ENCODE results near the gene RAB44. TPM values are rescaled to one million over a fixed set of nuclear protein-coding genes. Genes with fewer than 3 reads are reported as not detected.

RAB44 gene
- total RNA-seq, 1 experiment from 2014 or later: 0.11 TPM

GRCh38 chr6:36727505-36728021, 29.9 kb downstream of the RAB44 start:
- no peak for ATAC-seq
- no peak overlapping the region for H3K27ac Mint-ChIP-seq
- H3K27me3 Mint-ChIP-seq (ENCODE audit: low read depth): peaks cover 2% of the 10 kb centered on the region; the same call in 1 of the 2 replicates
- no peaks in the 10 kb centered on the region for H3K36me3 Mint-ChIP-seq
- H3K9me3 Mint-ChIP-seq: no peaks in the 10 kb centered on the region
- DNase-seq (ENCODE audit: low spot score): no peak
- ChIA-PET POLR2A (no interaction called here), CTCF (interaction anchor here (1.2 to 1.6 kb wide), 2 partner anchors 55 to 113 kb away, joined by 3 to 6 read pairs; no protein-coding TSS in a partner anchor)
- H3K4me3 Mint-ChIP-seq: no peak overlapping the region
- peaks cover 13% of the 10 kb centered on the region for H3K4me1 Mint-ChIP-seq
- no peak for TF ChIP-seq ARID4B (CRISPR knock-in tag; IDR thresholded peaks at IDR 0.05; ENCODE audit: borderline replicate concordance)

GRCh38 chr6:36728289-36729160, 30.9 kb downstream of the RAB44 start:
- Mint-ChIP-seq H3K4me3 (no peak overlapping the region), H3K36me3 (no peaks in the 10 kb centered on the region), H3K4me1 (peaks cover 13% of the 10 kb centered on the region), H3K27me3 (ENCODE audit: low read depth) (peaks cover 2% of the 10 kb centered on the region; the same call in 1 of the 2 replicates), H3K27ac (no peak overlapping the region), H3K9me3 (no peaks in the 10 kb centered on the region)
- CTCF ChIA-PET: interaction anchor here (1.2 to 1.6 kb wide), 2 partner anchors 54 to 114 kb away, joined by 3 to 6 read pairs; no protein-coding TSS in a partner anchor
- TF ChIP-seq FOXJ3 (CRISPR knock-in tag; IDR thresholded peaks at IDR 0.05; ENCODE audit: borderline replicate concordance) (no peak), PREB (CRISPR knock-in tag; IDR thresholded peaks at IDR 0.05; ENCODE audit: borderline replicate concordance) (no peak), ZNF232 (CRISPR knock-in tag; IDR thresholded peaks at IDR 0.05) (no peak), RELA (CRISPR knock-in tag; IDR thresholded peaks at IDR 0.05; ENCODE audit: borderline replicate concordance) (no peak)
- POLR2A ChIA-PET: no interaction called here
- no peak for DNase-seq (ENCODE audit: low spot score)
- no peak for ATAC-seq

GRCh38 chr6:36729161-36729524, 31.5 kb downstream of the RAB44 start:
- CTCF ChIA-PET: interaction anchor here (1.6 kb wide), 1 partner anchor 53 kb away, joined by 3 read pairs; no protein-coding TSS in a partner anchor
- no peaks in the 10 kb centered on the region for H3K36me3 Mint-ChIP-seq
- POLR2A ChIA-PET: no interaction called here
- TF ChIP-seq ZBTB43 (CRISPR knock-in tag; IDR thresholded peaks at IDR 0.05) (no peak), ZMAT4 (CRISPR knock-in tag; IDR thresholded peaks at IDR 0.05) (no peak), AFF4 (CRISPR knock-in tag; IDR thresholded peaks at IDR 0.05; ENCODE audit: borderline replicate concordance) (no peak), ZBTB21 (CRISPR knock-in tag; IDR thresholded peaks at IDR 0.05; ENCODE audit: borderline replicate concordance) (no peak), ZNF219 (CRISPR knock-in tag; IDR thresholded peaks at IDR 0.05; ENCODE audit: borderline replicate concordance) (no peak), ZNF121 (CRISPR knock-in tag; IDR thresholded peaks at IDR 0.05) (no peak), USF2 (CRISPR knock-in tag; IDR thresholded peaks at IDR 0.05) (no peak)

More at GRCh38 chr6:36729161-36729524, 31.5 kb downstream of the RAB44 start:
- no peak for ATAC-seq
- peaks cover 2% of the 10 kb centered on the region; the same call in 1 of the 2 replicates for H3K27me3 Mint-ChIP-seq (ENCODE audit: low read depth)
- H3K9me3 Mint-ChIP-seq: no peaks in the 10 kb centered on the region
- peaks cover 13% of the 10 kb centered on the region for H3K4me1 Mint-ChIP-seq
- H3K27ac Mint-ChIP-seq: no peak overlapping the region
- DNase-seq (ENCODE audit: low spot score): no peak
- no peak overlapping the region for H3K4me3 Mint-ChIP-seq

Data from WTC11 (cell line).